ENCODE measurements around the gene DUS3L. TPM values are rescaled to one million over a fixed set of nuclear protein-coding genes. Genes with fewer than 3 reads are reported as not detected.
A peak's percentile ranks its signal among the peaks of the same experiment; 100 is the strongest.

The DUS3L gene, protein sequence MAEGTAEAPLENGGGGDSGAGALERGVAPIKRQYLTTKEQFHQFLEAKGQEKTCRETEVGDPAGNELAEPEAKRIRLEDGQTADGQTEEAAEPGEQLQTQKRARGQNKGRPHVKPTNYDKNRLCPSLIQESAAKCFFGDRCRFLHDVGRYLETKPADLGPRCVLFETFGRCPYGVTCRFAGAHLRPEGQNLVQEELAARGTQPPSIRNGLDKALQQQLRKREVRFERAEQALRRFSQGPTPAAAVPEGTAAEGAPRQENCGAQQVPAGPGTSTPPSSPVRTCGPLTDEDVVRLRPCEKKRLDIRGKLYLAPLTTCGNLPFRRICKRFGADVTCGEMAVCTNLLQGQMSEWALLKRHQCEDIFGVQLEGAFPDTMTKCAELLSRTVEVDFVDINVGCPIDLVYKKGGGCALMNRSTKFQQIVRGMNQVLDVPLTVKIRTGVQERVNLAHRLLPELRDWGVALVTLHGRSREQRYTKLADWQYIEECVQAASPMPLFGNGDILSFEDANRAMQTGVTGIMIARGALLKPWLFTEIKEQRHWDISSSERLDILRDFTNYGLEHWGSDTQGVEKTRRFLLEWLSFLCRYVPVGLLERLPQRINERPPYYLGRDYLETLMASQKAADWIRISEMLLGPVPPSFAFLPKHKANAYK
- 18.8 TPM for total RNA-seq

DNA sequence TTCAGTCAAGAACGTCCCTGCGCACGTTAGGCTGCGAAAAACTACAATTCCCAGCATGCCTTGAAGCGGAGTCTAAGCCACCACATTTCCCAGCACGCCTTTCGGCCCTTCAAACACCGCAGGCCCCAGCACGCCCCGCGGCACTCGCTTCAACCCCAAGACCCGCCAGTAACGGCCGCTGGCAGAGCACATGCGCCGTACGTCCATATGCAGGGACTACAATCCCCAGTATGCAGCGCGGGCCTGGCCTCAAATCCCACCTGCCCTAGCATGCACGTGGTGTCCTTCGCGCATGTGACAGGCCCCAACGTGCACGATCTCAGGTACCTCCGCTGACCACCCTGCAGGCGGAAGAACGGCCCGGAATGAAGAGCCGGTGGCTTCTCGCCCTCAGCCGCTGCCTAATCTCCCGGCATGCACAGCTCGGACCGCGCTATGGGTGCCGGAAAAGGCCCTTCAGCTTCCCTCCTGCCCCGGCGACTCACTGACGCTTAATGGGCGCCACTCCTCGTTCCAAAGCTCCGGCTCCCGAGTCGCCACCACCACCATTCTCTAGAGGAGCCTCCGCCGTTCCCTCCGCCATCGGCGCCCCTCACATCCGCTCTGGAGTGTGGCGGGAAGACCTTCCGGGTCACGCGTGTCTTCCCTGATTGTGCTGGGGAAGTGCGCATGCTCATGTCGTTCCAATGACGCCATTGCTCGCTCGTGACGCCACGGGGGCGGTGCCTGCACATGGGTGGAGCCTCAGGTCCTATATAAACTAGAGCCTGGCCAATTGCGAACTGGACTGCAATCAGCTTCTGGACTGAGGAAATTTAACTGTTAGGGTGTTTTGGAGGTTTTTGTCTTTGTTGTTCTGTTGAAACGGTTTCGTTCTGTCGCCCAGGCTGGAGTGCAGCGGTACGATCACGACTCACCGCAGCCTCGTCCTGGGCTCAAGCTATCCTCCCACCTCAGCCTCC is at the start of gene DUS3L:
Gene DUS3L, minus strand, starts transcription at position 605 of the 962 bp plus-strand sequence. Its CDS starts 22 bp downstream, at position 583.
- ATAC-seq, result peak; percentile 93
- peak; percentile 97 for DNase-seq (ENCODE audit: low spot score)

DNA sequence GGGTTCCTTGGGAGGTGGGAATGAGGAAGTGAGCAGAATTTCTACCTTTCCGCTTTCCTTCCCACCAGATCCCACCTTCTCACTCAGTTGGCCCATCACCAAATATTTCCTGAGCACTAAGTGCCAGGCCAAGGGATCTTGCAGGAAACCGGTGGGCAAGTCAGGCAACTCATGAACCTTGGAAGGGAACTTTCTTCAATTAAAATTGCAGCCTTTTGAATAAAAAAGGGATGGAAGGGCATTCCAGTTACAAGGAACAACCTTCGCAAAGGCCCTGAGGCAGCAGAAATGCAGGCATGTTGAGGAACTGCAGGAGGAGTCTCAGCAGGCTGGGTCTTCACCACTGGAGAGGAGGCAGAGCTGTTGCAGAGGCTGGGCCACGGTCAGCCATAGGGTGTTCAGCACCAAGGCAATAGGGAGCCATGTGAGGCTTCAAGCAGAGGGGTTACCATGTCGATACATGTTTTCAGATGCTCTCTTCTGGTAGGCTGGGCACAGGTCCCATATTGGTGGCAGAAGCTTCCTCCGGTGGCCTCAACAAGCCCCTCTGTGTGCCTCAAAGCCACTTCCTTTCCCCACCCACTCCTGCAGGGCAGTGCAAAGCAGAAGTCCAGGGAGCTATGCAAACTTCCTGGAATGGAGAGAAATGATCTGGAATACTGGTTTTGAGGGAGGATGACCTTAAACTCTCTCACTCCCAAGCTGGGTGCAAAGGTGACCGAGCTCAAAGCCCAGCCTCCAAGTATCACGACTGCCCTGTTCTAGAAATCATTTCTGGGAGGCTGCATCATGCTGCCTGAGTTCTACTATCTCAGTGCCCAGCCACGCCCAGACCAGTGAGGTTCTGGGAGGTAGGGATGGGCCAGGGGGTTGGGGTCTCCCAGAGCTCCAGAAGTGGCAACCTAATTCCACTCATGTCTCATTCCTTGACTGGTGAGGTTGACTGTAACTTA is 48.4 kb upstream of the DUS3L start, which contains the start of gene FUT6:
Gene FUT6, minus strand, starts transcription at position 638 of the 953 bp plus-strand sequence. CDS start 7,135 bp downstream, outside the sequence.
- DNase-seq (ENCODE audit: low spot score) (no peak), ATAC-seq (peak; percentile 74)

DNA sequence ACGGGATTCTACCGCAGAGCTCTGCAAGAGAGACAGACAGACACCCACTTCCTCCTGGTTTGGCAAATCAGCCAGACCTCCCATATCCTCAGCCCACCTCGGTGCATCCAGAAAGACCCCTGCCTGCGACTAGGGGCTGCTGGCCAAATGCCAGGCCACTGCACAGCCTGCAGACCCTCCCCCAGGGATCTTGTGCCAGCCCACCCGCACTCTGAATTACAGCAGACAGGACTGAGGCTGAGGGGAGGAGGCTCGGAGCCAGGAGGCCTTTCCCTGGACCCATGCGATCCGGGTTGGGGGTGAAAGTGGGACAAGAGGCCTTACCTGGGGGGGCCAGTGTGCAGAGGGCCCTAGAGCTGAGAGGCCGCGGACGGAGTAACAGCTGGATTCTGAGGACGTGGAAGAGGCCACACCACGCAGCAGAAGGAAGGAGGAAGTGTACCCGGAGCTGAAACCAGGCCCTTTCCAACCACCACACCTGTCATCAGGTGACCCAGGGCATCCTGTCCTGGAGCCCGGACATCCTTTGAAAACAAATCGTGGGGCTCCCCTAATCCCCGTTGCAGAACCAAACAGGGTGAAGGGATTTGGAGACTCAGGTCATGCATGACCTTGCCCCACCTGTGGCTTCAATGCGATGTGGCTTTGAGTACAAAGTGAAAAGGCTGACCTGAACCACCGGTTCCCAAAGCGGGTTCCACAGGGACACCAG is 47.5 kb upstream of the DUS3L start:
- ATAC-seq (peak; percentile 48), DNase-seq (ENCODE audit: low spot score) (no peak)

DNA sequence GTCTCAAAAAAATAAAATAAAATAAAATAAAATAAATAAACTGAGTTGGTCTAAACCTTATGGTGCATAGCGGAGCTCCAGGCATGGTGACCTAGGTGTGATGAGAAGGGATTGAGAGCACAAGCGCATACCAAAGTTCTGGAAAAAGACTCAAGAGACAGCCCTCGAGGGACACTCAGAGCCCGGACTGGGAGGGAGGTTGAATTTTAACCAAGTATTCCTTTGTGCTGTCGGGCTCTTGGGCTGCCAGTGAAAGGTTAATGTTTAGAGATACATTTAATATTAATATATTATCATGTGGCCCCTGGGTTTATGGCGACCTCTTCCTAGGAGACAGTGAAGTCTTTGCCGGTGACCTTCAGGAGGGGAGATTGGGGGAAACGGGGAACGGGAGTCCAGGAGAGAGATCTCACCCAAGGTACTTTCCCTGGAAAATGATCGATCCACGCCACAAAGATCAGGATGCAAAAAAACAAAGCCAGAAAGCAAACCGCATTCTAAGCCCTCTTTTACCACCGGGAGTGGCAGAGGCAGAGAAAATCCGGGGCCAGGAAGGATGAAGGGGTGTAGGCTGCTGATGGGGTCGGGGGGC is 46.9 kb upstream of the DUS3L start:
- ATAC-seq (peak; percentile 57), DNase-seq (ENCODE audit: low spot score) (no peak)

DNA sequence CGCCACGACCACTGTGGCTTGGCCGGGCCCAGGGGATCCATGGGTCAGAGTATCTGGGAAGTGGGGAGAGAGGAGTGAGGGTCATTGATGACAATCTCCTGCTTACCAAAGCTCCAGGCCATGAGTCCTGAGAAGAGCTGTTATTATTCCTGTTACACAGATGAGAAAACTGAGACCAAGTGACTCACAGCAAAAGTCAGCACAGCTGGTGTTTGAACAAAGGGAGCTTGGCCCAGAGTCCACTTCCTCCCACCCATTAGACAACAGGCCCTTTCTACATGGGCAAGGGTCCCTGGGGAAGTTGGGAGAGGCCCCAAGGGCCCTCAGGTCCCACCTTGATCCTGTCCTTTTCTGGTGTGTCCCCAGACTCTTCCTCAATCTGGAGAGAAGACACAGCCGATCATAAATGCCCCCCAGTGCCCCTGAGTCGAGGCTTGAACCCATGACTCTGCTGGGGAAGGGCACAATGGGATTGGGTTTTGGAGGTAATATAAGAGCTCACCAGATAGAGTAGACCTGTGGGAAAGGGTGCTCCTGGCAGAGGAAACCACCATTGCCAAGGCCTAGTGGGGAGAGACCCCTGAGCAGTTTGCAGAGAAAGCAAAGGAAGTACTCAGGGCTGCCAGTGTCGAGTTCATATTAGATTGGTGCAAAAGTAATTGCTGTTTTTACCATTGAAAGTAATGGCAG is 41.7 kb upstream of the DUS3L start:
- DNase-seq (ENCODE audit: low spot score) (no peak), ATAC-seq (no peak)

DNA sequence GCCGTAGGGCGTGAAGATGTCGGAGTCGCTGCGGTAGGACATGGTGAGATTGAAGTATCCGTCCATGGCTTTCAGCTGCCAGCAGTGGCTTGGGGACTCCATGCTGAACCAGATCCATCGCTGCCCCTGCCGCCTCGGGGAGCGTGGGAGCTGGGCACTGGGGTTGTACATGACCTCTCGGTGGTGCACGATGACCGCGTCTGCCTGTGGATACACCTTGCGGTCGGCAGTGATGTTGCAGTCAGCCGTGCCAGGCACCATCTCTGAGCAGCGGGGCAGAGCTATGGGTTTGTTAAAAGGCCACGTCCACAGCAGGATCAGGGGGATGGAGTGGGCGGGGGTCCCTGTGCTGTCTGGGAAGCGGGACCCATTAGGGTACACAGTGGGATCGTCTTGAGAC is 41.1 kb upstream of the DUS3L start:
- DNase-seq (ENCODE audit: low spot score) (no peak), ATAC-seq (no peak)

DNA sequence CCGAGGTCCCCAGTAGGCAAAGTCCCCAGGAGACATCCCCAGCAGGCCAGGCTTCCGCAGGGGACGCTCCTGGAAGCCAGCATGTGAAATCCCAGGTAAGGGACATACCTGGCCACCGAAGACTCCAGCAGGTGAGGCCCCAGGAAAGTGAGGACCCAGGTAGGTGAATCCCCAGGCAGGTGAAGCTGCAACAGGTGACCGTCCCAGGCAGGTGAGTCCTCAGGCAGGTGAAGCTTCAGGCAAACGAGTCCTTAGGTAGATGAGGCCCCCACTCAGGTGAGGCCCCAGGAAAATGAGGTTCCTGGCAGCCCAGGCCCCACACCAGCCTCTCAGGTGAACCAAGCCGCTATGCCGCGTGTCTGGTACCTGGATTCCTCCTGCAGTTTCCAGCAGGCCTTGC is 40.2 kb upstream of the DUS3L start:
- no peak for ATAC-seq
- DNase-seq (ENCODE audit: low spot score), result no peak

DNA sequence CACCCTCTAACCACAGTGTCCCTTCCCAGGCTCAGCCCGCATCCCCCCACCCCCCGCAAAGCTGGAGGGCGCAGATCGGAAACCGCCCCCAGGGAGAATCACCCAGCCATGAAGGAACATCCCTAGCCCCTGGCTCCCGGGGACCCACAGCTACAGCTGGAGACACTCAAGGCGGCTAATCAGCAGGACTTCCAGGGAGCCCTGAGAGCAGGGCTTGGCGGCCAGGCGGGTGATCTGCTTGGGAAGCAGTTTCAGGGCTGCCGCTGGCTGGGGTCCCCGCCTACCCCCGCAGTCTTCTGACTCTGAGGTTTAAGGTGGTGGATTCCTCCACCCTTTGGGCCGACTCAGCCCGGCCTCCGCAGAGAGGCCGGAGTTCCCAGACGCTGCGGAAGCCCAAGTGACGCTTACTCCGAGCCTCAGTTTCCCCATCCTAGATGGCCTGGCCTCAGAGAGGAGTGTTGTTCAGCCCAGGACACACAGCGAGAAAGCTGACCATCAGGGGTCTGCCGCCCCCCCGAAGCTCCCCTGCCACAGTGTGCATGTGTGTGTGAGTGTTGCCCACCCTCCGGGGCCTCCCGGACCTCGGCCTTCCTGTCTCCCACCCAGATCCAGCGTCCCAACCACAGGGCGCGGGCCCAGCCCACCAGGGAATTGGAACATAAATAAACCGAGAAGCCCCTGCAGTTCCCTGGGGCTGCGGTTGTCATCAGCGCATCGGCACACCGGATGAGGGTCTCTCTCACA is 38.8 kb upstream of the DUS3L start:
- ATAC-seq, result no peak

DNA sequence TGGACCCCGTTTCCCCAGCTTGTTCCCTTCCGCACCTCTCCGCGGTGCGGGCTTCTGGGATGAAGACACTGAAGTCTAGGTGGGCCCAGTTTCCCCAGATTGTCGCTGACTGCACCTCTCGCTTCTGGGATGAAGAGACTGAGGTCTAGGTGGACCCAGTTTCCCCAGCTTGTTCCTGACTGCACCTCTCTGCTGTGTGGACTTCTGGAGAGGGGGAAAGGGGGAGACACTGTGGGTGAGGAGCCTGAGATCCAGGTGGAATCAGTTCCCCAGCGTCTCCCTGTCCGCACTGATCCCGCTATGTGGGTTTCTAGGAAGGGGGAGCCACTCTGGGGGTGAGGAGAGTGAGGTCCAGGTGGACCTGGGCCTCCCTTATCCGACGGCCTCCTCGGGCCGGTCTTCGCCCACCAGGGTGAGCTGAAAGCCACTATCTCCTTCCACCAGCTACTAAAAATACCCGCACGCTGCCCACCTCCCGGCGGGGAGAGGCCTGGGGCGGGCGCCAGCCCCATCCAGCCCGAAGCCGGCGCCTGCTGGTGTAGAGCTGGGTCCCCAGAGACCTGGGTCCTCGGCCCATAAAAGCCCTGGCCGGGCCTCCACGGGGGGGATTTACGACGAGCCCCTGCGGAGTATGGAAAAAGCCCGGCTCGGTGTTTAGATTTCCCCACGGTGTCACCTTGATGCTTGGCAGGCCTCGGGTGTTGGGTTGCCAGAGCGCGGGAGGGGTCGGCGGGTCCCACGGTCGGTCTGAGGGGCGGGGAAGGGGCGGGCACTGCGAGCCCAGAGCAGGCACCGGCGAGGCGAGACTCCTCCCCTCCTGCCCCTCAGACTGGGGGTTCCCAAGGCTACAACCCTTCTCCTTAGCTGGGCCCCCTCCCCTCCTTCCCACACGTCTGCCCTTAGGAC is 38.0 kb upstream of the DUS3L start:
- ATAC-seq, result peak; percentile 3
- DNase-seq (ENCODE audit: low spot score), result no peak

More for the DNA sequence above, 38.8 kb upstream of the DUS3L start:
- DNase-seq (ENCODE audit: low spot score), result no peak

DNA sequence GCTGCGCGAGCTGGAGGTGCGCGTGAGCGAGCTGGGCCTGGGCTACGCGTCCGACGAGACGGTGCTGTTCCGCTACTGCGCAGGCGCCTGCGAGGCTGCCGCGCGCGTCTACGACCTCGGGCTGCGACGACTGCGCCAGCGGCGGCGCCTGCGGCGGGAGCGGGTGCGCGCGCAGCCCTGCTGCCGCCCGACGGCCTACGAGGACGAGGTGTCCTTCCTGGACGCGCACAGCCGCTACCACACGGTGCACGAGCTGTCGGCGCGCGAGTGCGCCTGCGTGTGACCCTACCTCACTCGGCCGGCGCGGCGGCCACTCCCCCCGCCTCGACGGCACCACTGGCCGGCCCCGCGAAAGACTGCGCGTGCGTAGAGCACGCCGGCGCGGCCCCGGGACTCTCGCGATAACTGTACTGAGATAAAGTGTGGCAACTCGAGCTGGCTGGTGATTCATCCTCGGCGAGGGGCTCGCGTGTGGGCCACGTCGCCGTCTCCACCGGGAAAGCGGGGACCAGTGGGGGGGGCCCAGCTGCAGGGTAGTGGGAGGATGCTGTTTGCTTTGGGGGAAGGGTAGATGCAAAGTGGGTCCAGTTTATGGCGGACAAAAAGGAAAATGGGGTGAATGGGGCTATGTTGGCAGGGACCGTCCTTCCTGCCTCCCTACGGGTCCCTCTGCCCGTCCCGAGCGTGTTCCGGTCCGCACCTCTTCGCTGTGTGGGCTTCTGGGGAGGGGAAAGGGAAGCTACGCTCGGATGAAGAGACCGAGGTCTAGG is 37.1 kb upstream of the DUS3L start:
- peak; percentile 96 for DNase-seq (ENCODE audit: low spot score)
- ATAC-seq, result peak; percentile 73

DNA sequence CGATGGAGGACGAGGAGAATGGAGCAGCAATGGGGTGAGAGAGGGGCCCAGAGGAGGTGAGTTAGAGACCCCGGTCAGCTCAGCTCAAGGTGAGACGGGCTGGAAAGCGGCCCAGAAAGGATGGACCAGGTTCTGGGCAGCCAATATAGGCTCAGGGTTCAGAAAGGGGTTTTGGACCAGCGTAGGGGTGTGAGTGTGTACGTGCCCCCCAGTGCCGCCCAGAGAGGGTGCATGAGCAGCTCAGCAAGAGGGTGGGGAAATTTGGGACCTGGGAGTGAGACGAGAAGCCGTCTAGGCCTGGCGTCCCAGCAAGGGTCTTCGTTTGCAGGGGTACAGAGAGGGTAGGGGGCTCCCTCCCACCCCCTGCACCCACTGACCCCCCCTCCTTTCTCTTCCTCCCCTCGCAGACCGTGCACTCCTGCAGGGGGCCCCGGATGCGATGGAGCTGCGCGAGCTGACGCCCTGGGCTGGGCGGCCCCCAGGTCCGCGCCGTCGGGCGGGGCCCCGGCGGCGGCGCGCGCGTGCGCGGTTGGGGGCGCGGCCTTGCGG is 36.5 kb upstream of the DUS3L start:
- DNase-seq (ENCODE audit: low spot score), result no peak
- no peak for ATAC-seq

DNA sequence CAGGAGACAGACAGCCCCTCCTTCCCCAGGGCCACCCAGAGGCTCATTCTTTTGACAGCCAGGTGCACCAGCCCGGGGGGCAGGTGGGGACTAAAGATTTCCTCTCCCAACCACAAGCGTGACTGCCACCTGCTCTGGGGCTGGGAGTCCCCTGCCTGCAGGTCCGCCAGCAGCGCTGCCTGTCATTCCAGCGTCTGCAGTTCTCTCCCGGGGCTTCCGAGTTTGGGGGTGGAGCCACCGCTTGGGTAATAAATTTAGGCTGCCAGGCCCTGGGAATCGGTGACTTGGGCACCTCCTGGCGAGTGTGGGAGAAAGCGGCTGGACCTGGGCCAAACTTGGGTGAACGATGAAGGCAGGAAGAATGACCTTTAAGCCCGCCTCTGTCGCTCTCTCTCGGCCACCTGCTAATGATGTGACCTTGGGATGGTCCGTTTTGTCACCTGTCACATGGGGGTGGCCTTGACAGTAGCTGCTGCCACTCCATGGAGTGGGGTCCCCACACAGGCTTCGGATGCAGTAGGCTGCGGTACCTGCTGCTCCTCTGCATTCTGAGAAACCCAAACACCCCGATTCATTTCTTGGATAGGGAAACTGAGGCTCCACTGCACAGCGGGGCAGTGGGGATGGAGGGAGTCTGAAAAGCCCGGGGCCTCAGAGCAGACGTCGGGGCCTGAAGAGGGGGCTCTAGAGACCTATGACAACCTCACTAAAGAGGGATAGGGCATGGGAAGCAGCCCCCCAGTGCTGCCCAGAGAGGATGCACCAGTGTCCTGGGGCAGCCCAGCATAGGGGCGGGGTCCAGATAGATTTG is 35.8 kb upstream of the DUS3L start:
- DNase-seq (ENCODE audit: low spot score), result peak; percentile 94
- ATAC-seq, result peak; percentile 52

DNA sequence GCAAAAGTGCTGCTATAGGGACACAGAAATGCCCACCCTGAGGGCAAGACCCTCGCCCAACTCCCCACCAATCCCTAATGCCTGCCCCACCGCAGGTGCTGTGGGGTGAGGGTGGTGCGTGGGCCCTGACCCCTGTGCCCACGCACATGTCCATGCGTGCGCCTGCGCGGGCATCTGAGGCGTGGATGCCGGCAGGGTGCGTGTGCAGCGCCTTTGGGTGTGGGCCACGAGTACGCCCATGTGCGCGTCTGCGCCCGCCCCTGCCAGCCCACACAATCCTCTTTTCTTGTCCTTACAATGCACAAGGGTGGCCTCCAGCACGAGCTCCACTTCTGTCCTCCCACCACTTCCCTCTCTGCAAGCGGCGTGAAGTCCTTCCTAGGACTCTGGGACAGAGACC is 34.2 kb upstream of the DUS3L start:
- DNase-seq (ENCODE audit: low spot score) (no peak), ATAC-seq (no peak)

DNA sequence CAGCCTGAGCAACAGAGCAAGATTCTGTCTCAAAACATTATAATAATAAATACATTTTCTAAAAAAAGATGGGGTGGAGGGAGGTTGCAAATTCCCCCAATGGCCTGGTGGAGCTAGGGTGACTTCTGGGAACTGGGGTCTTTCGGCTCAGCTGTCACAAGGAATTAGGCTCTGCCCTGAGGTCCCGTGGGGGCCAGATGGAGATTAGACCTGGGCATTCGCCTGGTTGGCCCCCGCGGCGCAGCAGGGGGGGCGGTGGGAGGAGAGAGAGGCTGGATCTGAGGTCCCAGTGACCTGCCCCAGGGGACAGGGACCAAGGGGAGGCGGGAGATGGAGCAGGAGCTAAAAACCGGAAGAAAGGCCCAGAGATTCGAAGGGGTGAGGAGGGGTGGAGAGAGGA is 33.8 kb upstream of the DUS3L start:
- no peak for DNase-seq (ENCODE audit: low spot score)

More for the DNA sequence above, 33.8 kb upstream of the DUS3L start:
- no peak for ATAC-seq

Data from left lobe of liver (tissue), 2 donors.